ENCODE results near the gene CHN1.
A peak's percentile ranks its signal among the peaks of the same experiment; 100 is the strongest.

The CHN1 gene

GRCh38 chr2:174766271-174766670 is 238.9 kb downstream of the CHN1 start:
- TF ChIP-seq LEF1 (IDR thresholded peaks at IDR 0.05; ENCODE audit: borderline replicate concordance) (no peak), TARDBP (IDR thresholded peaks at IDR 0.05) (no peak), BHLHE40 (IDR thresholded peaks at IDR 0.05; ENCODE audit: borderline replicate concordance) (no peak)
- DNase-seq (ENCODE audit: extremely low spot score), result no peak
- POLR2A ChIA-PET, result no interaction called here
- CTCF ChIA-PET, result no interaction called here

DNA sequence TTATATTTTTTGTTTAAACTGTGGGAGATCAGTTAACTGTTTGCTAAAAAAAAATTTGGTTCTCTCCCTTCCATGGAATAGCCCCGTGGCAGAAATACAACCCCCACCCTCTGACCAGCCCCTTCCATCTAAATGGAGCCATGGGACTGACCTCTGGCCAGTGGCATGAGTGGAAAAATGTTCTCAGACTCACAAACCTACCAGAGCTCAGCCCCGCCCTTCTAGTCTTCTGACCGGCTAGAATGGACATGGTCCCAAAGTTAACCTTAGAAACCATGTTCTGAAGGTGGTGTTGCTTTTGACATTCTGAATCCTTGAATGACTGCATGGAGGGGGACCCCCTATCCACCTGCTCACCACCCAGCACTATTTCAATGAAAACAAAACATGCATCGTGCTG is 239.6 kb downstream of the CHN1 start:
- ChIA-PET CTCF (interaction anchor here (0.7 to 1.3 kb wide), 2 partner anchors 36 to 66 kb away, joined by 3 read pairs; no protein-coding TSS in a partner anchor), POLR2A (interaction anchor here (1.1 kb wide), 1 partner anchor 239 kb away, joined by 3 read pairs; no protein-coding TSS in a partner anchor)
- no peak for TF ChIP-seq CTBP1 (IDR thresholded peaks at IDR 0.05; ENCODE audit: borderline replicate concordance)
- TF ChIP-seq TARDBP (IDR thresholded peaks at IDR 0.05), result no peak
- no peak for TF ChIP-seq ARNT (IDR thresholded peaks at IDR 0.05)
- TF ChIP-seq LEF1 (IDR thresholded peaks at IDR 0.05; ENCODE audit: borderline replicate concordance), result no peak
- no peak for TF ChIP-seq L3MBTL2 (conservative IDR thresholded peaks at IDR 0.05)
- TF ChIP-seq FOXK2 (IDR thresholded peaks at IDR 0.05), result no peak
- TF ChIP-seq BHLHE40 (IDR thresholded peaks at IDR 0.05; ENCODE audit: borderline replicate concordance), result no peak
- TF ChIP-seq SUZ12 (IDR thresholded peaks at IDR 0.05), result no peak
- no peak for TF ChIP-seq SP1 (IDR thresholded peaks at IDR 0.05)
- TF ChIP-seq, protein P1, sequence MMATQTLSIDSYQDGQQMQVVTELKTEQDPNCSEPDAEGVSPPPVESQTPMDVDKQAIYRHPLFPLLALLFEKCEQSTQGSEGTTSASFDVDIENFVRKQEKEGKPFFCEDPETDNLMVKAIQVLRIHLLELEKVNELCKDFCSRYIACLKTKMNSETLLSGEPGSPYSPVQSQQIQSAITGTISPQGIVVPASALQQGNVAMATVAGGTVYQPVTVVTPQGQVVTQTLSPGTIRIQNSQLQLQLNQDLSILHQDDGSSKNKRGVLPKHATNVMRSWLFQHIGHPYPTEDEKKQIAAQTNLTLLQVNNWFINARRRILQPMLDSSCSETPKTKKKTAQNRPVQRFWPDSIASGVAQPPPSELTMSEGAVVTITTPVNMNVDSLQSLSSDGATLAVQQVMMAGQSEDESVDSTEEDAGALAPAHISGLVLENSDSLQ (IDR thresholded peaks at IDR 0.05), result no peak
- TF ChIP-seq NFRKB (IDR thresholded peaks at IDR 0.05), result no peak
- no peak for TF ChIP-seq HDGF (IDR thresholded peaks at IDR 0.05; ENCODE audit: borderline replicate concordance)
- no peak for TF ChIP-seq ELF4 (IDR thresholded peaks at IDR 0.05)
- no peak for TF ChIP-seq FOXA1 (IDR thresholded peaks at IDR 0.05)
- no peak for TF ChIP-seq FOXM1 (IDR thresholded peaks at IDR 0.05; ENCODE audit: borderline replicate concordance)
- no peak for TF ChIP-seq ZNF384 (IDR thresholded peaks at IDR 0.05)
- no peak for DNase-seq (ENCODE audit: extremely low spot score)

- DNase-seq (ENCODE audit: extremely low spot score), result no peak
- CTCF ChIA-PET, result interaction anchor here (0.6 to 1.3 kb wide), 2 partner anchors 17 to 65 kb away, joined by 3 to 6 read pairs; no protein-coding TSS in a partner anchor
- POLR2A ChIA-PET, result interaction anchor here (1.1 kb wide), 1 partner anchor 240 kb away, joined by 3 read pairs; no protein-coding TSS in a partner anchor
- TF ChIP-seq CTBP1 (IDR thresholded peaks at IDR 0.05; ENCODE audit: borderline replicate concordance) (no peak), FOXA1 (IDR thresholded peaks at IDR 0.05) (no peak), FOXK2 (IDR thresholded peaks at IDR 0.05) (no peak), BHLHE40 (IDR thresholded peaks at IDR 0.05; ENCODE audit: borderline replicate concordance) (no peak), HDGF (IDR thresholded peaks at IDR 0.05; ENCODE audit: borderline replicate concordance) (no peak), SP1 (IDR thresholded peaks at IDR 0.05) (no peak), NFRKB (IDR thresholded peaks at IDR 0.05) (no peak), LEF1 (IDR thresholded peaks at IDR 0.05; ENCODE audit: borderline replicate concordance) (no peak), FOXM1 (IDR thresholded peaks at IDR 0.05; ENCODE audit: borderline replicate concordance) (no peak), ZNF384 (IDR thresholded peaks at IDR 0.05) (no peak), TARDBP (IDR thresholded peaks at IDR 0.05) (no peak)
Measured at GRCh38 chr2:174764280-174765255, 240.6 kb downstream of the CHN1 start, which contains the start of gene CHRNA1. Gene CHRNA1, minus strand, starts transcription at chr2:174764472. Its CDS starts 78 bp downstream, at chr2:174764394.

DNA sequence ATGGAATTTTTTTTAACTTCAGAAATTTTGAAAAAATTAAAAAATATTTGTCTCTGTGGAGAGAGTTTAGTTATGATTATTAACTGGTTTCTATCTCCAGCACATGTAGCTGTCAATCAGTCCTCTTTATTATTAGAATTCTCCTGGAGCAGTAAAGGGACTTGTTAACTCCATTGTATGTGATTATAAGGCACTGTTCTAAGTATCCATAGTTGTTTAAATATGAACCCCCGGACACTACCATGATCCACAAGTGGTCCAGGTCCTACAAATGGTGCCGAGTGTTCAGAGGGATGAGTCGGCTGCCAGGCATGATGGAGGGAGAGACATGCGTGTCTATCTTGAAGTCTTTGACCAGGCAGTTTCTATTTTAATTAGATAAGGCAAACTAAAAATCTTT is 241.4 kb downstream of the CHN1 start:
- DNase-seq (ENCODE audit: extremely low spot score), result no peak
- TF ChIP-seq SP1 (IDR thresholded peaks at IDR 0.05) (no peak), ARNT (IDR thresholded peaks at IDR 0.05) (no peak), L3MBTL2 (conservative IDR thresholded peaks at IDR 0.05) (no peak), CTBP1 (IDR thresholded peaks at IDR 0.05; ENCODE audit: borderline replicate concordance) (no peak), FOXA1 (IDR thresholded peaks at IDR 0.05) (no peak), HDGF (IDR thresholded peaks at IDR 0.05; ENCODE audit: borderline replicate concordance) (no peak), SUZ12 (IDR thresholded peaks at IDR 0.05) (no peak)
- TF ChIP-seq, protein P1 (IDR thresholded peaks at IDR 0.05), result peak; percentile 12; the same call in 1 of the 2 replicates
- ChIA-PET POLR2A (no interaction called here), CTCF (interaction anchor here (0.6 kb wide), 1 partner anchor 18 kb away, joined by 6 read pairs; no protein-coding TSS in a partner anchor)

DNA sequence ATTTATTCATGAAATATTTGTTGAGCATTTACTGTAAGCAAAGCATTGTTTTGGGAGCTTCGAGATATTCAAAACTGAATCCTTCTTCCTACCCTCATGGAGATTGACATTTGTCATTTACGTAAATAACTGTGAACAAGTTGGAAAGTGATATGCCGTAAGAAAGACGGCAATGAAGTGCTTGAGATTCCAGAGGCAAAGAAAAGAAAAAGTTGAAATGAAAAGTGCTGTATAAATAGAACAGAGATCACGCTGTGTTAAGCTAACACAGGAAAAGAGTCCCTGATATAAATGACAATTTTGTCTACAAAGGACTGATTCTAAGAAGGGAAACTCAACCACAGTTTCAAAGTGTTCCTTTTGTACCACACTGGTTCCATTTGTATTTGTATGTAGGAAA is 242.7 kb downstream of the CHN1 start:
- DNase-seq (ENCODE audit: extremely low spot score), result no peak
- CTCF ChIA-PET, result interaction anchor here (0.7 to 1.2 kb wide), 2 partner anchors 63 to 240 kb away, joined by 3 to 4 read pairs; no protein-coding TSS in a partner anchor
- no peak for TF ChIP-seq NFRKB (IDR thresholded peaks at IDR 0.05)
- no peak for TF ChIP-seq FOXA1 (IDR thresholded peaks at IDR 0.05)
- TF ChIP-seq ARNT (IDR thresholded peaks at IDR 0.05), result no peak
- TF ChIP-seq TARDBP (IDR thresholded peaks at IDR 0.05), result no peak
- no peak for TF ChIP-seq L3MBTL2 (conservative IDR thresholded peaks at IDR 0.05)
- no peak for TF ChIP-seq SP1 (IDR thresholded peaks at IDR 0.05)
- TF ChIP-seq ELF4 (IDR thresholded peaks at IDR 0.05), result no peak
- no peak for TF ChIP-seq ZNF384 (IDR thresholded peaks at IDR 0.05)
- no peak for TF ChIP-seq CTBP1 (IDR thresholded peaks at IDR 0.05; ENCODE audit: borderline replicate concordance)
- POLR2A ChIA-PET, result no interaction called here

GRCh38 chr2:174761837-174762236 is 243.3 kb downstream of the CHN1 start:
- ChIA-PET CTCF (interaction anchor here (0.8 to 1.2 kb wide), 3 partner anchors 10 to 65 kb away, joined by 3 to 6 read pairs (median 4); no protein-coding TSS in a partner anchor), POLR2A (no interaction called here)
- TF ChIP-seq ARNT (IDR thresholded peaks at IDR 0.05), result no peak
- no peak for TF ChIP-seq ELF4 (IDR thresholded peaks at IDR 0.05)
- TF ChIP-seq ZNF384 (IDR thresholded peaks at IDR 0.05), result no peak
- no peak for TF ChIP-seq FOXM1 (IDR thresholded peaks at IDR 0.05; ENCODE audit: borderline replicate concordance)
- TF ChIP-seq SP1 (IDR thresholded peaks at IDR 0.05), result no peak
- no peak for TF ChIP-seq L3MBTL2 (conservative IDR thresholded peaks at IDR 0.05)
- no peak for TF ChIP-seq BHLHE40 (IDR thresholded peaks at IDR 0.05; ENCODE audit: borderline replicate concordance)
- TF ChIP-seq CTBP1 (IDR thresholded peaks at IDR 0.05; ENCODE audit: borderline replicate concordance), result no peak
- TF ChIP-seq HDGF (IDR thresholded peaks at IDR 0.05; ENCODE audit: borderline replicate concordance), result no peak
- TF ChIP-seq FOXA1 (IDR thresholded peaks at IDR 0.05), result no peak
- TF ChIP-seq SUZ12 (IDR thresholded peaks at IDR 0.05), result no peak
- TF ChIP-seq LEF1 (IDR thresholded peaks at IDR 0.05; ENCODE audit: borderline replicate concordance), result no peak
- DNase-seq (ENCODE audit: extremely low spot score), result no peak
